Chondrocyte (in vitro differentiated cells): Measurements from ENCODE around the gene FRMD4A. TPM values are rescaled to one million over a fixed set of nuclear protein-coding genes. Genes with fewer than 3 reads are reported as not detected.

Experiments used
- DNase-seq: peaks from one replicate; pipeline ENCODE4 v3.0.0; 2021; ENCODE audit warnings: mixed read lengths, low spot score
- H3K27ac Mint-ChIP-seq: one replicate; pipeline ENCODE4 v1.8.0; 2021; ENCODE audit warnings: mild to moderate bottlenecking, moderate library complexity, mixed read lengths; ENCODE audit not compliant: unreplicated experiment
- H3K27me3 Mint-ChIP-seq: 2 replicates; pipeline ENCODE4 v1.8.0; 2021; ENCODE audit warnings: low read depth, mixed read lengths
- H3K36me3 Mint-ChIP-seq: 2 replicates; pipeline ENCODE4 v1.8.0; 2021; ENCODE audit warnings: low read depth, mixed read lengths
- H3K4me1 Mint-ChIP-seq: 2 replicates; pipeline ENCODE4 v1.8.0; 2021; ENCODE audit warnings: low read depth, mild to moderate bottlenecking, mixed read lengths
- H3K4me3 Mint-ChIP-seq: one replicate; pipeline ENCODE4 v1.8.0; 2021; ENCODE audit warnings: mild to moderate bottlenecking, moderate library complexity, mixed read lengths; ENCODE audit not compliant: unreplicated experiment
- H3K9me3 Mint-ChIP-seq: 2 replicates; pipeline ENCODE4 v1.8.0; 2021; ENCODE audit warnings: low read depth, mixed read lengths
- CTCF ChIP-seq: fragments of 200-600 bp; sonication (generic); IDR thresholded peaks from 2 replicates; pipeline ENCODE4 v1.5.0; 2021; ENCODE audit warnings: antibody characterized with exemption, mild to moderate bottlenecking, moderate library complexity
- total RNA-seq: library from RNA; stranded (reverse); gene quantifications from 3 replicates; pipeline ENCODE4 v1.2.1, GENCODE V29; 2021

FRMD4A gene
- total RNA-seq, 1 donor from 2014 or later: 129 TPM

- Mint-ChIP-seq H3K4me1 (peaks cover 26% of the 10 kb centered on the region), H3K36me3 (peaks cover 11% of the 10 kb centered on the region), H3K27me3 (no peaks in the 10 kb centered on the region), H3K9me3 (no peaks in the 10 kb centered on the region), H3K4me3 (peak overlapping the region; percentile 79), H3K27ac (peak overlapping the region; percentile 95)
- DNase-seq: no peak
- no peak for TF ChIP-seq CTCF
Observed at GRCh38 chr10:13971601-13972475, 358.9 kb downstream of the FRMD4A start.

GRCh38 chr10:13970957-13971353, 359.8 kb downstream of the FRMD4A start:
- Mint-ChIP-seq H3K4me3 (peak overlapping the region; percentile 79), H3K36me3 (peaks cover 15% of the 10 kb centered on the region), H3K27ac (peak overlapping the region; percentile 95), H3K27me3 (no peaks in the 10 kb centered on the region), H3K4me1 (peaks cover 35% of the 10 kb centered on the region), H3K9me3 (peaks cover 4% of the 10 kb centered on the region)
- no peak for DNase-seq
- no peak for TF ChIP-seq CTCF

DNA sequence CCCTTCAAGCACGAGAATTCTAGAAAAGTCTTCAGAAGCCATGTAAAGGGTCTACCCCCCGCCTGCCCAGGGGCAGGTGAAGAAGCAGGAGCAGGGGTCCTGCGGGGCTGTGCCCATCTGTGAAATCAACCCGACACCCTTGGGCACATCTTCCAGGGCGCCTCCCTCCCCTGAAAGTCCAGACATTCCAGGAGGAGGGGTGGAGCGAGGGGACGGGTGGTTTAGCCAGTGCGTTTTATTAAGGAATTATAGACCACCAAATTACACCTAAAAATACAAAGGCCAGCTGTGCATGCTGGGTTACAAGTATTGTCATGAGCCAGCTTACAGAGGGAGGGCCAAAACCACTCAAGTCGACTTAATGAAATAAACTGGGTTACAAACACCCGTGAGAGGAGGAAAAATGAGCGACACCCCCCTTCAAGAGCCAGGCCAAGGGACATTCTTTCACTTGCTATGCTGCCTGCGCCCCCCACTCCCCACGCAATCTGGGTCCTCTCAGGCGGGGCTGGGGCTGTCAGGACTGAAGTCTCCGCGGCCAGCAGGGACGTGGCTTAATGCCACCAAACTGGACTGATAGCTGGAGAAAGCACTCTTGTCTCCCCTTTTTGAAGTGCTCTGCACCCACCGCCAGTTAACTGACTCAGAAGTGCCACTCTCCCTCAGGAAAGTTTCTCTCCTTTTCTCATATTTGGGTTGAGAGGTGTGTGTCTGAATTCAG, 360.3 kb downstream of the FRMD4A start:
- TF ChIP-seq CTCF: no peak
- peak overlapping the region; percentile 79 for H3K4me3 Mint-ChIP-seq
- peaks cover 4% of the 10 kb centered on the region for H3K9me3 Mint-ChIP-seq
- H3K27ac Mint-ChIP-seq: peak overlapping the region; percentile 95
- peaks cover 40% of the 10 kb centered on the region for H3K4me1 Mint-ChIP-seq
- H3K36me3 Mint-ChIP-seq: peaks cover 15% of the 10 kb centered on the region
- no peak for DNase-seq
- H3K27me3 Mint-ChIP-seq: no peaks in the 10 kb centered on the region

GRCh38 chr10:13969792-13970140, 361.0 kb downstream of the FRMD4A start:
- H3K27ac Mint-ChIP-seq: peak overlapping the region; percentile 95
- H3K36me3 Mint-ChIP-seq: peaks cover 15% of the 10 kb centered on the region
- DNase-seq: no peak
- no peaks in the 10 kb centered on the region for H3K27me3 Mint-ChIP-seq
- H3K4me3 Mint-ChIP-seq: peak overlapping the region; percentile 79
- peaks cover 4% of the 10 kb centered on the region for H3K9me3 Mint-ChIP-seq
- TF ChIP-seq CTCF: no peak
- peaks cover 45% of the 10 kb centered on the region for H3K4me1 Mint-ChIP-seq

- Mint-ChIP-seq H3K27ac (peak overlapping the region; percentile 95), H3K9me3 (peaks cover 4% of the 10 kb centered on the region), H3K36me3 (peaks cover 15% of the 10 kb centered on the region), H3K27me3 (no peaks in the 10 kb centered on the region), H3K4me1 (peaks cover 46% of the 10 kb centered on the region), H3K4me3 (peak overlapping the region; percentile 79)
- TF ChIP-seq CTCF: no peak
- no peak for DNase-seq
Observed at GRCh38 chr10:13969118-13969791, 361.5 kb downstream of the FRMD4A start.
